ENCODE data around the gene DPP6.
"Not testable (repeated sequence)": the region's sequence is repeated elsewhere in the genome, so short reads cannot be mapped to it uniquely, and the experiment has no call there.

DNA sequence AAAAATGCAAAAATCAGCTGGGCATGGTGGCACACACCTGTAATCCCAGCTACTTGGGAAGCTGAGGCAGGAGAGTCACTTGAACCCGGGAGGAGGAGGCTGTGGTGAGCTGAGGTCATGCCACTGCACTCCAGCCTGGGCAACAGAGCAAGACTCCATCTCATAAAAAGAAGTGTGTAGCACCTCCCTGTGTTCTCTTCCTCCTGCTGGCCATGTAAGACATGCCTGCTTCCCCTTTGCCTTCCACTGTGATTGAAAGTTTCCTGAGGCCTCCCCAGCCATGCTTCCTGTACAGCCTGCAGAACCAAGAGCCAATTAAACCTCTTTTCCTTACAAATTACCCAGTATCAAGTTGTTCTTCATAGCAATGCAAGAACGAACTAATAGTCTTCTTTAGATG lies 870.3 kb downstream of the DPP6 start:
- TF ChIP-seq, protein P1, sequence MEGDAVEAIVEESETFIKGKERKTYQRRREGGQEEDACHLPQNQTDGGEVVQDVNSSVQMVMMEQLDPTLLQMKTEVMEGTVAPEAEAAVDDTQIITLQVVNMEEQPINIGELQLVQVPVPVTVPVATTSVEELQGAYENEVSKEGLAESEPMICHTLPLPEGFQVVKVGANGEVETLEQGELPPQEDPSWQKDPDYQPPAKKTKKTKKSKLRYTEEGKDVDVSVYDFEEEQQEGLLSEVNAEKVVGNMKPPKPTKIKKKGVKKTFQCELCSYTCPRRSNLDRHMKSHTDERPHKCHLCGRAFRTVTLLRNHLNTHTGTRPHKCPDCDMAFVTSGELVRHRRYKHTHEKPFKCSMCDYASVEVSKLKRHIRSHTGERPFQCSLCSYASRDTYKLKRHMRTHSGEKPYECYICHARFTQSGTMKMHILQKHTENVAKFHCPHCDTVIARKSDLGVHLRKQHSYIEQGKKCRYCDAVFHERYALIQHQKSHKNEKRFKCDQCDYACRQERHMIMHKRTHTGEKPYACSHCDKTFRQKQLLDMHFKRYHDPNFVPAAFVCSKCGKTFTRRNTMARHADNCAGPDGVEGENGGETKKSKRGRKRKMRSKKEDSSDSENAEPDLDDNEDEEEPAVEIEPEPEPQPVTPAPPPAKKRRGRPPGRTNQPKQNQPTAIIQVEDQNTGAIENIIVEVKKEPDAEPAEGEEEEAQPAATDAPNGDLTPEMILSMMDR (conservative IDR thresholded peaks at IDR 0.05; ENCODE audit: low read depth, low read length), result not testable (repeated sequence)
- not testable (repeated sequence) for TF ChIP-seq EZH2phosphoT487 (IDR thresholded peaks at IDR 0.05; ENCODE audit: borderline replicate concordance, low read length); EZH2 (IDR thresholded peaks at IDR 0.05; ENCODE audit: low read length, unreplicated experiment)
